Ovary (tissue), 9 donors: Measurements from ENCODE around the gene SNRNP48. TPM values are rescaled to one million over a fixed set of nuclear protein-coding genes. Genes with fewer than 3 reads are reported as not detected.

Source experiments
- DNase-seq, 5 donors: peaks; one replicate each; pipeline ENCODE4 v3.0.0-alpha.2; 2019 to 2020
- H3K27ac ChIP-seq, 2 donors: fragments of 200-600 bp; one replicate each; pipeline versions ENCODE4 v1.5.1 to v1.8.0; 2019 to 2022
- H3K27me3 ChIP-seq: fragments of 200-600 bp; one replicate; pipeline ENCODE4 v1.8.0; 2022
- H3K36me3 ChIP-seq: fragments of 200-600 bp; sonication (generic); one replicate; pipeline ENCODE4 v1.5.1; 2019
- H3K4me1 ChIP-seq: one replicate; pipeline ENCODE4 v1.8.1; 2013; ENCODE audit warnings: mild to moderate bottlenecking, moderate library complexity; ENCODE audit not compliant: insufficient read depth
- H3K4me3 ChIP-seq: fragments of 200-600 bp; sonication (generic); one replicate; pipeline ENCODE4 v1.5.1; 2017
- H3K9me3 ChIP-seq, 2 donors: fragments of 200-600 bp in 1 of 2; sonication (generic) in 1 of 2; one replicate each; pipeline versions ENCODE4 v1.5.1 to v1.8.1; 2013 to 2019; ENCODE audit warnings: mild to moderate bottlenecking in 1 of 2, moderate library complexity in 1 of 2
- CTCF ChIP-seq, 3 donors: fragments of 450-650 bp in 2 of 3; fragments of 200-600 bp in 1 of 3; IDR thresholded peaks; one replicate each; pipeline versions ENCODE4 v1.5.1 to v1.8.0; 2016 to 2022; ENCODE audit warnings: antibody characterized with exemption in 3 of 3, mild to moderate bottlenecking in 1 of 3
- EP300 ChIP-seq: sonication (generic); formaldehyde crosslinking; IDR thresholded peaks from one replicate; pipeline ENCODE4 v1.6.1; 2017; ENCODE audit warnings: antibody characterized with exemption
- POLR2A ChIP-seq: fragments of 450-650 bp; IDR thresholded peaks from one replicate; pipeline ENCODE4 v1.6.1; 2017; ENCODE audit warnings: antibody characterized with exemption, mild to moderate bottlenecking, moderate library complexity
- WGBS, 3 donors: extraction: QIAGEN DNeasy Blood & Tissue Kit in 1 of 3; methylation state at CpG; one replicate each; pipeline versions ENCODE4 v1.1.5 to v1.1.7; 2013 to 2017; 5-methylcytosine and 5-hydroxymethylcytosine counted together
- intact Hi-C, 4 donors: fragments of 100-400 bp; cut with DNase I; formaldehyde crosslinking; loops; one replicate each; pipeline versions ENCODE4 v1.11.0 to v1.15.1; 2022 to 2023
- polyA plus RNA-seq, 2 donors: library from polyadenylated mRNA; stranded (reverse); fragments of 200-250 nt in 1 of 2; fragments of 350-450 nt in 1 of 2; fragmentation: Illumina TruSeq in 1 of 2; extraction: RNeasy Lipid Tissue Mini Kit (QIAGEN cat#74804) in 1 of 2; gene quantifications; one replicate each; pipeline ENCODE4 v1.2.3, GENCODE V29; 2013 to 2014
- total RNA-seq, 7 donors: library from RNA; depleted of rRNA in 2 of 7; stranded (reverse); fragments of >200 nt in 2 of 7; fragmentation: NEBNext Ultra II Directional in 3 of 7; extraction: Animal tissue kit (Norgen Biotek cat#: 25700) in 3 of 7; gene quantifications; one replicate each; pipeline versions ENCODE4 v1.1.0 to v1.2.4, GENCODE V29; 2016 to 2023
- donor health status: DM: no; HTN: no; CAD: no; lungs with moderate emphysema.
- donor health status: DM: no; HTN: no; CAD: no.
- donor health status: Bipolar disorder and iron deficiency.
- donor health status: DM: yes; HTN: yes; CAD: no.
- donor health status: DM: no; HTN: no; CAD: no.
- donor health status: DM: yes; HTN: yes; CAD: no.

SNRNP48 gene
- total and polyA plus RNA-seq, 9 donors, result 8.6 to 19.6 (median 11.7) TPM

GRCh38 chr6:7542065-7542873 is 47.7 kb upstream of the SNRNP48 start:
- peak in 2 of 5 donors; percentile 25 to 36 for DNase-seq
- Histone ChIP-seq H3K9me3 (no peaks in the 10 kb centered on the region), H3K4me1 (peaks cover 3% of the 10 kb centered on the region), H3K36me3 (no peaks in the 10 kb centered on the region), H3K4me3 (peak overlapping the region; percentile 47), H3K27me3 (no peaks in the 10 kb centered on the region), H3K27ac (no peak overlapping the region)
- no peak for TF ChIP-seq POLR2A
- no peak for TF ChIP-seq EP300
- no peak for TF ChIP-seq CTCF (IDR thresholded peaks at IDR 0.05)
- WGBS, 3 donors, result 0 to 1% (median 0%) methylated on average over 55 to 80 of the region's 80 CpGs
- intact Hi-C loops, result no loop called here

- Histone ChIP-seq H3K27ac (no peak overlapping the region), H3K36me3 (no peaks in the 10 kb centered on the region), H3K9me3 (no peaks in the 10 kb centered on the region), H3K4me3 (peak overlapping the region; percentile 47), H3K4me1 (peaks cover 3% of the 10 kb centered on the region), H3K27me3 (no peaks in the 10 kb centered on the region)
- 6 to 8% (median 6%) methylated on average over 32 of the region's 32 CpGs for WGBS, 3 donors
- no peak for TF ChIP-seq POLR2A
- no peak for TF ChIP-seq CTCF (IDR thresholded peaks at IDR 0.05)
- TF ChIP-seq EP300, result no peak
- intact Hi-C loops, result no loop called here
- peak; percentile 19 to 47 (median 31) for DNase-seq
These were observed 46.9 kb upstream of the SNRNP48 start for GRCh38 chr6:7542874-7543624.

DNA sequence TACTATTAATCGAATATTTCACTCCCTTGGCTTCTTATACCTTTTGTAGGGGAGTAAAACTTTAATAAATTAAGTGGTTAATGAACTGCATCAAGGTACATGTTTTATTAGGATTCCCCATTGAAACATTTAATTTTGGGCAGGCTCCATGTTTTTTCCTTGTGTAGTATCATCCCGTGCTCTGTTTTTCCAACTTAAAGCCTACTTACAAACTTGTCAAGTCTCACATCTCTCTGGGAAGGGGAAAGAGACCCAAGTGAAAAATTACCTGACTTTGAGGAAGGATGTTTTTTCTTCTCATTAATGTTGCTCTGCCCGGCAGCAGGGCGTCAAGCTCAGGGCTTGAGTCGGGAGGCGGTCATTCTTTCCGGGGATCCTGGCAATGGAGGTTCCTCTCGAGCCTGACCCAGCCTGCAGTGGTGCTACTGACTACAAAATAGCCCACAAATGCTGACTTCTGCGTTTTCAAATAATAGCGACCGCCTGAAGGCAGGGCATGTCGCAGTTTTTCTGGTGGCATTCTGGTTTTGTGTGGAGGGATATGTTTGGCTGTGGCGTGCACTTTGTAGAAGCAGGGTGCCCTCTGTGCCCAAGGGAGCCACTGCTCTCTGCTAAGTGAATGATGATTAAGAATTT is 46.1 kb upstream of the SNRNP48 start:
- intact Hi-C loops, result no loop called here
- Histone ChIP-seq H3K4me3 (no peak overlapping the region), H3K27me3 (no peaks in the 10 kb centered on the region), H3K4me1 (peaks cover 3% of the 10 kb centered on the region), H3K27ac (no peak overlapping the region), H3K9me3 (no peaks in the 10 kb centered on the region), H3K36me3 (no peaks in the 10 kb centered on the region)
- DNase-seq, result no peak
- TF ChIP-seq EP300 (no peak), CTCF (IDR thresholded peaks at IDR 0.05) (no peak), POLR2A (no peak)
- WGBS, 3 donors, result 65 to 74% (median 66%) methylated on average over 13 of the region's 13 CpGs

- H3K27me3 ChIP-seq, result no peaks in the 10 kb centered on the region
- peaks cover 3% of the 10 kb centered on the region for H3K4me1 ChIP-seq
- H3K9me3 ChIP-seq, result no peaks in the 10 kb centered on the region
- DNase-seq, result no peak
- H3K36me3 ChIP-seq, result no peaks in the 10 kb centered on the region
- no peak overlapping the region for H3K27ac ChIP-seq
- intact Hi-C loops, result no loop called here
- WGBS, 3 donors, result 82 to 86% (median 83%) methylated on average over 3 of the region's 3 CpGs
- no peak for TF ChIP-seq EP300
- TF ChIP-seq CTCF (IDR thresholded peaks at IDR 0.05), result no peak
- no peak for TF ChIP-seq POLR2A
- no peak overlapping the region for H3K4me3 ChIP-seq
These were observed 45.4 kb upstream of the SNRNP48 start for GRCh38 chr6:7544597-7544996.
